Stimulated activated naive CD8-positive, alpha-beta T cell treated with anti-CD3 and anti-CD28 coated beads, Interleukin-15, Interleukin-2, amounts not matched to agents 100 U/mL and 50 U/mL, for 24 hours (primary cell): ENCODE data around the gene RABGAP1.
"Not testable (repeated sequence)": the region's sequence is repeated elsewhere in the genome, so short reads cannot be mapped to it uniquely, and the experiment has no call there.

ENCODE experiments used
- ATAC-seq: fragments of 150-1000 bp; cut with Tn5 transposase; one replicate; pipeline ENCODE4 v1.10.0; 2021
- DNase-seq: peaks from one replicate; pipeline ENCODE4 v3.0.0; 2021

The RABGAP1 gene

GRCh38 chr9:122940749-122941581 is at the start of gene RABGAP1:
TSS of gene RABGAP1 (plus strand) at chr9:122941020. CDS start at chr9:122957060, 16,040 bp downstream.
- ATAC-seq (peak; percentile 99), DNase-seq (peak; percentile 99)

DNA sequence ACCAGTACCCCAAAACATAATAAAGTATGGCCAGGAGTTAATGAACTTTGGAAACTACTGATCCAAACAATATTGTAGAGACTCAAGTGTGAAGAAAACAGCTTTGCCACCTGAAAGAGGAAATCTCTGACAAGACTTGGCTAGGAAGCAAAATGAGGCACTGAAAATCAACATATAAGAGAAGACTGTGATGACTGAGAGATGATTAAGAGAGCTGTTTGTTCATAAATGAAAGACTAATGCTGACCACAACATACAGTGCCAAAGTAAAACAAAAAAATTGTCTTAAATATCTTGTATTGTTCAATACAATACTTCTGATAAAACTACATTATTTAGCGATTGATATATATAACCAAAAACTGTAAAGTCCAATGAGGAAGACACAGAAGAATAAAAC is 42.9 kb upstream of the RABGAP1 start:
- ATAC-seq (no peak), DNase-seq (no peak)

GRCh38 chr9:122900791-122901190 is 40.0 kb upstream of the RABGAP1 start:
- DNase-seq (no peak), ATAC-seq (no peak)

DNA sequence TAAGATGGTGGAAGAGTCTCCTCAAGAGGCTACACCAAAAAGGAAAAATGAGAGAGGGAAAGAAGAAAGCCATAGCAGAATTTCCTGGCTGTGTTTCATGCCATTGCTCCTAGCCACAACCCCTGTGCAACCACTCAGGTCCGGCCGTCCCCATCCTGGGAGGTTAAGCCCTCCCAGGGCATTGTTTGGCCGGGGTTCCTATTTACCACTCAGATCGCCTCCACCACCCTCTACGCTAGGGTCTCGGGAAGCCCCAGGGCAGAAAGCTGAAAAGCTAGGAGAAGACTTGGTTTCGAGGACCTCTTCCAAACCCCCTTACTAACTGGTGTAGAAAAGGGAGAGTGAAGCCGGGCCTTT is 36.4 kb upstream of the RABGAP1 start:
- DNase-seq (peak; percentile 44), ATAC-seq (peak; percentile 10)

- DNase-seq = peak; percentile 95
- peak; percentile 93 for ATAC-seq
These were observed 35.8 kb upstream of the RABGAP1 start, which contains the start of gene RC3H2 for GRCh38 chr9:122904823-122905710. TSS of gene RC3H2 (minus strand) at chr9:122905359. CDS start at chr9:122897509, 7,850 bp downstream.

DNA sequence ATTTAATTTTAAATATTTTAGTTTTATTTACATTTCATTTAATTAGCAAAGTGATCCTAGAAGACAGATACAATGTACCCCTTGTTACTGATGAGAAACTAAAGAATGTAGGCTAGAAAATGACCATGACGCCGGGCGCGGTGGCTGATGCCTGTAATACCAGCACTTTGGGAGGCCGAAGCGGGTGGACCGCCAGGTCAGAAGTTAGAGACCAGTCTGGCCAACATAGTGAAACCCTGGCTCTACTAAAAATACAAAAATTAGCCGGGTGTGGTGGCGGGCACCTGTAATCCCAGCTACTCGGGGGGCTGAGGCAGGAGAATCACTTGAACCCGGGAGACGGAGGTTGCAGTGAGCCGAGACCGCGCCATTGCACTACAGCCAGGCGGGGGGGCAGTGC is 34.7 kb upstream of the RABGAP1 start:
- not testable (repeated sequence) for DNase-seq, ATAC-seq

- no peak for DNase-seq
These were observed 28.2 kb upstream of the RABGAP1 start for GRCh38 chr9:122912671-122912963.

GRCh38 chr9:122912964-122913673 is 27.7 kb upstream of the RABGAP1 start, which contains the start of gene ZBTB6:
TSS of gene ZBTB6 (minus strand) at chr9:122913323. CDS start at chr9:122912072, 1,251 bp downstream.
- ATAC-seq = peak; percentile 97
- DNase-seq = peak; percentile 71

More at GRCh38 chr9:122912671-122912963, 28.2 kb upstream of the RABGAP1 start:
- ATAC-seq = no peak

GRCh38 chr9:122918310-122918709 is 22.5 kb upstream of the RABGAP1 start:
- ATAC-seq (no peak), DNase-seq (no peak)

- ATAC-seq = no peak
- DNase-seq = no peak
These were observed 18.1 kb upstream of the RABGAP1 start for GRCh38 chr9:122922713-122923112.

DNA sequence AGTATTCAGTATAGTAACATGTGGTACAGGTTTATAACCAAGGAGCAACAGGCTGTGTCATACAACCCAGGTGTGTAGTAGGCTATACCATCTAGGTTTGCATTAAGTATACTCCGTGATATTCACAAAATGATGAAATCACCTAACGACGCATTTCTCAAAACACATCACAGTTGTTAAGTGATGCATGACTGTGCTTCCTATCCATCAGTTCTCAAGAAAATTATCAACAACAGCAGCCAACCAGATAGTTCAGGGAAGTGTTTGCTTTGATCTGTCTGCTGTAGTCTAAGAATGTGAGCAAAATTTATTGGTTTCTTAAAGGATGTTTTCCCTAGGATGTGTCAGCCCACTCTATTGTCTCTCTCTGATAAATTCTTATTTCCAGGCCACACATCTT is 16.9 kb upstream of the RABGAP1 start:
- no peak for ATAC-seq

GRCh38 chr9:122929796-122930354 is 10.9 kb upstream of the RABGAP1 start:
- DNase-seq (no peak), ATAC-seq (no peak)

More for the DNA sequence above, 16.9 kb upstream of the RABGAP1 start:
- no peak for DNase-seq

DNA sequence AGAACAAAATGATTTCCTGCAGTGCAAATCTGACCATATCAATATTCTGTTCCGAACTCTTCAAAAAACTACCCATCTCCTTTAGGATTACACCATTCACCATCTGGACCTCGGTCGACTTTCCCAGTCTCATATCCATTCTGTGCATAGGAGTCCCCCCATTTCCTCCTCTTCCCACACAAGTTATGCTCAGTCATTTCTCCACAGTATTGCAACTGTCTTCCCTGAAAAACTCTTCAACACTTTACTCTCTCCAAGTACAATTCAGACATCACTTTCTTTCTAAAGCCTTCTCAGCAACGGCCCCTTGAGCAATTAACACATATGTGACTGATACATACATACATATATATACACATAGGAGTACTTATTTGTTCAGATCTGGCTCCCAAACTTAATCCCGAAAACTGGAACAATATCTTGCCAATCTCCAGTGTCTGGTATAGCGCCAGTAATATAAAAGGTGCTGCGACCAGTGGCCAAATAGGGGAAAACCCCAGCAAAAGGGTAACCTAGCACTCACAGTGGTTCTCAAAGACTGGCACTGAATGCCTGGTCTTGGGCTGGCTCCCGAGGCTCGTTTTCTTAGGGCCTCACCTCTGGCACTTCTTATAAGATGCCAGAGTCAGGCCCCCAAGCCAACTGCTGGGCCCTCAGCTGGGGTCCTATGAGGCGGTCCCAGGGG is 10.1 kb upstream of the RABGAP1 start:
- no peak for DNase-seq
- no peak for ATAC-seq

GRCh38 chr9:122931226-122932121 is 9.3 kb upstream of the RABGAP1 start, which contains the start of gene ZBTB26:
TSS of gene ZBTB26 (minus strand) at chr9:122931512. CDS start at chr9:122919934, 11,578 bp downstream.
- DNase-seq = peak; percentile 94
- peak; percentile 99 for ATAC-seq

DNA sequence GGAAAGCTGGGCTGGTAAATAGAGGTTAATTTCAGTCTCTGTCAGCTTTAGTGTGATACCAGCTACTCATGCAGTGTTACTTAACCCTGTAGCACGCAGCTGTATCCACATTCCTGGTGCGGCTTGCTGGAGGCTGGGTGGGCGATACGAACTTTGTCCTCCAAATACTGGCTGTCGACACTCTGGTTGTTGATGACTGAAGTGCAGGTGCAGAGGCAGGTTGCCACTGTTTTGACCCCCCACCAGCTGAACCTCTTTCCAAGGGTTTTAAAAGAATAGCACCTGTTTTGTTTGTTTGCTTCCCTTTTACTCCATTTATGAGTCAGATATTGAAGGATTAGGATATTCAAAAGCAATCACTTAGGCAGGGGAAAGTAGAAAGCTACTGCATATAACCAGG is 4.4 kb upstream of the RABGAP1 start:
- ATAC-seq = no peak
- no peak for DNase-seq

DNA sequence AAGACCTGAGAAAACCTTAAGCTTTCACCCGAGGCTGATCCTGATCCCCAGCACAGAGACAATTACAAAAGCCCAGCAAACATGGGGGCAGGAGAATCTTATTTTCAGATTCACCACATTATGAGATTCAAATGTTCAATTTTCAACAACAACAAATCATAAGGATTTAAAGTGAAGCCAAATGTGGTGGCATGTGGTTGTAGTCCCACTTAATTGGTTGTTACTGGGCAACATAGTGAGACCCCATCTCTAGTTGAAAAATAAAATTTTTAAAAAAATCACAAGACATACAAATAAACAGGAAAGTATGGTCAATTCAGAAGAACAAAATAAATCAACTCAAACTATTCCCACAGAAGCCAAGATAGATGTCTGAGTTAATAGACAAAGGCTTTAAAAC is 3.9 kb upstream of the RABGAP1 start:
- DNase-seq (no peak), ATAC-seq (no peak)

GRCh38 chr9:122939601-122940000 is 1.2 kb upstream of the RABGAP1 start:
- no peak for ATAC-seq
- DNase-seq = no peak

- DNase-seq (no peak), ATAC-seq (no peak)
These were observed 419 bp upstream of the RABGAP1 start for GRCh38 chr9:122940454-122940748.

DNA sequence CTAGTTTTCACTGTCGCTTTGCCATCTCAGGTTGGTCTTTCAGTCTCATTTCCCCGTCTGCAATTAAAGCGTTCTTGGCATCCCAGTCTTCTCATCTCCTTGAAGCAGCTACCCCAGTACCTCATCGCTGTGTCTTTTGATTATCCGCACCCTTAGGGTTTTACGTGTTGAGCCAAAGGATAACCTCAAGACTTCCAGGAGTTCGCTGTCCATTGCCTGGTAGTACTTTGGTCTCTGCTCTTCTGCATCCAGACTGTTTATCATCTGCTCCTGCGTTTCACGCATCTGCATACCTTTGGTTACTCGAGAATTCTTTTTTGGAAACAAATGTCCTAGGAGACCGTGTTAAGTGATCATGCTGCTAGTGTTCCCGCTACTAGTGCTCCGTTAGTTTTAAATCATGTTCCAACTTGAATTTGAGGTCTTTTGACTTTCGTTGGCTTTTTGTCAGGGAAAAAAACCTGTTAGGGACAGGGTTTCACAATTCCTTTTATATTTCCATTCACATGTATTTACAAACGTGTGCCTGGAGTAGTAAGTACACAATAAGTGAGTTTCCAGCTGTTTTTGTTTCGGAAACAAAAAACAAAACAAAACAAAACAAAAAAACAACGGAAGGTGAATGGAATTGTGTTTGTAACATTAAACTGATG is 888 bp downstream of the RABGAP1 start:
- ATAC-seq = no peak
- DNase-seq = no peak
